ENCODE data around the gene TMEM144.

The TMEM144 gene

GRCh38 chr4:158197194-158197776 is 13.0 kb upstream of the TMEM144 start:
- no peaks in the 10 kb centered on the region for H3K9me2 ChIP-seq (replicated peaks; ENCODE audit: insufficient read depth, low read length)
- H4K20me1 ChIP-seq (ENCODE audit: low read depth, low read length) = no peaks in the 10 kb centered on the region
- no peaks in the 10 kb centered on the region for H3K36me3 ChIP-seq (ENCODE audit: low read length)
- H2AFZ ChIP-seq (ENCODE audit: low read depth, low read length, severe bottlenecking) = no peak overlapping the region
- H3F3A ChIP-seq (ENCODE audit: insufficient read depth) = no peaks in the 10 kb centered on the region
- H3K4me3 ChIP-seq (ENCODE audit: insufficient read depth, low read length, poor library complexity, severe bottlenecking) = no peak overlapping the region
- H3K27me3 ChIP-seq (ENCODE audit: low read length) = no peaks in the 10 kb centered on the region
- no peak overlapping the region for H3K4me2 ChIP-seq (ENCODE audit: low read depth, low read length, poor library complexity, severe bottlenecking)
- no peaks in the 10 kb centered on the region for H3K79me2 ChIP-seq (ENCODE audit: insufficient read depth, low read length)
- no peak overlapping the region for H3K9ac ChIP-seq (ENCODE audit: low read length)
- no peak overlapping the region for H3K27ac ChIP-seq (ENCODE audit: low read depth, low read length)
- TF ChIP-seq EZH2phosphoT487 (conservative IDR thresholded peaks at IDR 0.05; ENCODE audit: low read length) = no peak
- TF ChIP-seq CTCF (IDR thresholded peaks at IDR 0.05; ENCODE audit: insufficient read depth, low read length, poor library complexity, severe bottlenecking) = no peak
- no peaks in the 10 kb centered on the region for H3K9me3 ChIP-seq (ENCODE audit: insufficient read depth, low read length)

DNA sequence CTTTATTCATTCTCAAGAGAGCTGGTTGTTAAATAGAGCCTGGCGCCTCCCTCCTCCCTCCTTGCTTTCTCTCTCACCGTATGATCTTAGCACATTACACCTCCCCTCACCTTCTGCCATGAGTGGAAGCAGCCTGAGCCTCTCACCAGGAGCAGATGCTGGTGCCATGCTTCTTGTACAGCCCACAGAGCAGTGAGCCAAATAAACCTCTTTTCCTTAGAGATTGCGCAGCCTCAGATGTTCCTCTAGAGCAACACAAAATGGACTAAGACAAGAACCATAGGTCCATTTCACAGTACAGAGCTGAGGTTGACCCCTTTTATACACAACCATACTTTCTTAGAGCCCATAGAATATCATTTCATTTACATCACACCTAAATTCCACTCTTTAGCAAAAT is 10.1 kb upstream of the TMEM144 start:
- Histone ChIP-seq H3K79me2 (ENCODE audit: insufficient read depth, low read length) (no peaks in the 10 kb centered on the region), H3K9me3 (ENCODE audit: insufficient read depth, low read length) (no peaks in the 10 kb centered on the region), H3K9me2 (replicated peaks; ENCODE audit: insufficient read depth, low read length) (no peaks in the 10 kb centered on the region), H4K20me1 (ENCODE audit: low read depth, low read length) (no peaks in the 10 kb centered on the region), H3F3A (ENCODE audit: insufficient read depth) (no peaks in the 10 kb centered on the region), H2AFZ (ENCODE audit: low read depth, low read length, severe bottlenecking) (no peak overlapping the region), H3K9ac (ENCODE audit: low read length) (no peak overlapping the region), H3K27me3 (ENCODE audit: low read length) (no peaks in the 10 kb centered on the region), H3K36me3 (ENCODE audit: low read length) (no peaks in the 10 kb centered on the region), H3K27ac (ENCODE audit: low read depth, low read length) (no peak overlapping the region), H3K4me2 (ENCODE audit: low read depth, low read length, poor library complexity, severe bottlenecking) (no peak overlapping the region), H3K4me3 (ENCODE audit: insufficient read depth, low read length, poor library complexity, severe bottlenecking) (no peak overlapping the region)
- no peak for TF ChIP-seq CTCF (IDR thresholded peaks at IDR 0.05; ENCODE audit: insufficient read depth, low read length, poor library complexity, severe bottlenecking)
- no peak for TF ChIP-seq EZH2phosphoT487 (conservative IDR thresholded peaks at IDR 0.05; ENCODE audit: low read length)

DNA sequence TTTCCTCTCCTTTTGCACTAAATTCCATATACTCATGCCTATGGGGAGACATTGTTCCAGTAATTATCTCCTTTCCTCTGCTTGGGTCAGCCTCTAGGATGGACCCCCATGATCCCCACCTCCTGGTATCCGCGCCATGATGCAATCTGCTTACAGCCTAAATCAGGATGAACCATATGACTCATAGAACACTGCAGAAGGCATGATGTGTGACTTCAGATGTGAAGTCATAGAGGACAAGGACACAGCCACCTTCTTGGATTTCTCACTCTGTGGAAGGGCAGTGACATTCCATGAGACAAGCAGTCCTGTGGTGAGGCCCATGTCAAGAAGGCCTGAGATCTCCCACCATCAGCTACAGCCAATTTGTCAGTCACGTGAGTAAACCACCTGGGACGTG is 9.0 kb upstream of the TMEM144 start:
- Histone ChIP-seq H3K36me3 (ENCODE audit: low read length) (no peaks in the 10 kb centered on the region), H3K27ac (ENCODE audit: low read depth, low read length) (no peak overlapping the region), H3K9me3 (ENCODE audit: insufficient read depth, low read length) (no peaks in the 10 kb centered on the region), H3K9me2 (replicated peaks; ENCODE audit: insufficient read depth, low read length) (no peaks in the 10 kb centered on the region), H3K9ac (ENCODE audit: low read length) (no peak overlapping the region), H4K20me1 (ENCODE audit: low read depth, low read length) (no peaks in the 10 kb centered on the region), H3K4me2 (ENCODE audit: low read depth, low read length, poor library complexity, severe bottlenecking) (no peak overlapping the region), H3F3A (ENCODE audit: insufficient read depth) (no peaks in the 10 kb centered on the region), H3K4me3 (ENCODE audit: insufficient read depth, low read length, poor library complexity, severe bottlenecking) (no peak overlapping the region), H3K27me3 (ENCODE audit: low read length) (no peaks in the 10 kb centered on the region), H2AFZ (ENCODE audit: low read depth, low read length, severe bottlenecking) (no peak overlapping the region), H3K79me2 (ENCODE audit: insufficient read depth, low read length) (no peaks in the 10 kb centered on the region)
- TF ChIP-seq CTCF (IDR thresholded peaks at IDR 0.05; ENCODE audit: insufficient read depth, low read length, poor library complexity, severe bottlenecking) = no peak
- no peak for TF ChIP-seq EZH2phosphoT487 (conservative IDR thresholded peaks at IDR 0.05; ENCODE audit: low read length)

Measured in SU-DHL-6 (cell line).